SK-N-SH (cell line): ENCODE measurements around the gene OOSP1.

Source experiments
- CHD2 ChIP-seq: fragments of 150-350 bp; IDR thresholded peaks from 2 replicates; pipeline ENCODE4 v1.6.1; 2018; ENCODE audit warnings: low read length; ENCODE audit not compliant: partially characterized antibody
- CTCF ChIP-seq: fragments of 200-600 bp; sonication (generic); IDR thresholded peaks from 2 replicates; pipeline ENCODE4 v1.6.1; 2017; ENCODE audit warnings: antibody characterized with exemption, mild to moderate bottlenecking, moderate library complexity

DNA sequence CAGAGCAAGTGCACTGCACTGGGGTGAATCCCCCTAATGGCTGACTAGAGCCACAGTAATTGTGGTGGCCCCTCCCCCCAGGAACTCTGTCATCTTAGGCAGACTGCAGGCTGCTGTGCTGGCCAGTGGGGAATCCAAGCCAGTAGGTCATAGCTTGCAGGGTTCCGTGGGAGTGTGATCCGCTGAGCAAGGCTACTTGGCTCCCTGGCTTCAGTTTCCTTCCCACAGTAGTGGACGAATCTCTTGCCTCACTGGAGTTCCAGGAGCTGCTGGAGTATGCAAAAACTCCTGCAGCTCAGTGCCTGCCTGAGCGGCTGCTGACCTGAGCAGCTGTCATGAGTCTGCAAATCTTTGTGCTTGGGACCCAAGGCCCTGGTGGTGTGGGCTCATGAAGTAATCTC, 46.5 kb upstream of the OOSP1 start:
- TF ChIP-seq CTCF: no peak
- no peak for TF ChIP-seq CHD2
